Thyroid gland (tissue), 4 donors: Measurements from ENCODE around the gene RSPH9. TPM values are rescaled to one million over a fixed set of nuclear protein-coding genes. Genes with fewer than 3 reads are reported as not detected.
A peak's percentile ranks its signal among the peaks of the same experiment; 100 is the strongest.
"Not testable (repeated sequence)": the region's sequence is repeated elsewhere in the genome, so short reads cannot be mapped to it uniquely, and the experiment has no call there.

Experiments
- DNase-seq, 2 donors: peaks; one replicate each; pipeline ENCODE4 v3.0.0-alpha.2; 2019
- H3K27ac ChIP-seq, 3 donors: fragments of 200-600 bp; sonication (generic); 1 replicate in 2 of 3; 2 replicates in 1 of 3; pipeline ENCODE4 v1.5.1; 2016 to 2019; ENCODE audit warnings: mild to moderate bottlenecking in 1 of 3, moderate library complexity in 1 of 3
- H3K27me3 ChIP-seq: fragments of 200-600 bp; sonication (generic); one replicate; pipeline ENCODE4 v1.5.1; 2019
- H3K36me3 ChIP-seq, 2 donors: fragments of 200-600 bp; sonication (generic); one replicate each; pipeline ENCODE4 v1.5.1; 2016 to 2019
- H3K4me1 ChIP-seq, 2 donors: fragments of 200-600 bp; sonication (generic); one replicate each; pipeline ENCODE4 v1.5.1; 2017 to 2019
- H3K4me3 ChIP-seq, 3 donors: fragments of 200-600 bp; sonication (generic); replicated peaks in 1 of 3; 1 replicate in 2 of 3; 2 replicates in 1 of 3; pipeline ENCODE4 v1.5.1; 2016; ENCODE audit warnings: mild to moderate bottlenecking in 1 of 3
- H3K9me3 ChIP-seq: fragments of 200-600 bp; sonication (generic); one replicate; pipeline ENCODE4 v1.5.1; 2017
- CTCF ChIP-seq, 6 experiments: fragments of 200-600 bp in 3 of 6; fragments of 450-650 bp in 3 of 6; sonication (generic) in 3 of 6; IDR thresholded peaks; one replicate each; pipeline ENCODE4 v1.5.1; 2016 to 2019; ENCODE audit warnings: antibody characterized with exemption in 6 of 6, mild to moderate bottlenecking in 2 of 6, inconsistent platforms in 1 of 6, moderate library complexity in 1 of 6
- POLR2A ChIP-seq, 2 donors: fragments of 450-650 bp; IDR thresholded peaks; one replicate each; pipeline ENCODE4 v1.6.1; 2017; ENCODE audit warnings: antibody characterized with exemption in 2 of 2, mild to moderate bottlenecking in 2 of 2, moderate library complexity in 1 of 2
- WGBS, 2 donors: methylation state at CpG; one replicate each; pipeline ENCODE4 v1.1.5; 2017; 5-methylcytosine and 5-hydroxymethylcytosine counted together
- intact Hi-C: fragments of 100-400 bp; cut with DNase I; formaldehyde crosslinking; loops from one replicate; pipeline ENCODE4 v1.15.1; 2023
- total RNA-seq, 4 donors: library from RNA; depleted of rRNA; stranded (reverse); fragments of >200 nt; gene quantifications; one replicate each; pipeline ENCODE4 v1.2.3, GENCODE V29; 2016

RSPH9 gene
- total RNA-seq, 4 donors from 2014 or later: 0.13 TPM; not detected in 3

GRCh38 chr6:43628393-43629103 lies 16.3 kb upstream of the RSPH9 start:
- peak; percentile 66 to 73 for DNase-seq
- Histone ChIP-seq H3K27ac (peak overlapping the region; percentile 75 to 98 (median 97)), H3K4me1 (peaks cover 17 to 30% of the 10 kb centered on the region in 2 donors), H3K36me3 (peaks cover 27 to 32% of the 10 kb centered on the region in 2 donors), H3K9me3 (no peaks in the 10 kb centered on the region), H3K4me3 (peak overlapping the region; percentile 51 to 92 (median 57)), H3K27me3 (no peaks in the 10 kb centered on the region)
- TF ChIP-seq CTCF (IDR thresholded peaks at IDR 0.05): no peak
- TF ChIP-seq POLR2A (IDR thresholded peaks at IDR 0.05): peak in 1 of 2 donors; percentile 9
- intact Hi-C loops: no loop called here
- WGBS, 2 donors: 2 to 4% methylated on average over 25 of the region's 25 CpGs

- WGBS, 2 donors: 0% methylated on average over 1 to 46 of the region's 46 CpGs
- Histone ChIP-seq H3K27ac (peak within 1 kb of the TSS; percentile 94 to 98 (median 97)), H3K4me3 (peak within 1 kb of the TSS; percentile 51 to 92 (median 65)), H3K27me3 (no peaks in the 10 kb centered on the region), H3K9me3 (no peaks in the 10 kb centered on the region), H3K36me3 (peaks cover 21 to 26% of the 10 kb centered on the region in 2 donors), H3K4me1 (peaks cover 17 to 30% of the 10 kb centered on the region in 2 donors)
- peak in 1 of 2 donors; percentile 74 for TF ChIP-seq POLR2A (IDR thresholded peaks at IDR 0.05)
- TF ChIP-seq CTCF (IDR thresholded peaks at IDR 0.05): no peak
- intact Hi-C loops: no loop called here
- DNase-seq: peak; percentile 99 to 100
These were observed 15.7 kb upstream of the RSPH9 start, which contains the start of gene GTPBP2 for GRCh38 chr6:43629104-43629504. Gene GTPBP2, minus strand, starts transcription at chr6:43629264. Its CDS starts 102 bp downstream, at chr6:43629162.

GRCh38 chr6:43629505-43630300 lies 15.1 kb upstream of the RSPH9 start:
- intact Hi-C loops: no loop called here

GRCh38 chr6:43630980-43631619 lies 13.7 kb upstream of the RSPH9 start:
- peaks cover 17 to 27% of the 10 kb centered on the region in 2 donors for H3K4me1 ChIP-seq
- H3K27me3 ChIP-seq: no peaks in the 10 kb centered on the region
- no peak for DNase-seq
- WGBS, 2 donors: 93 to 100% methylated on average over 1 of the region's 1 CpG
- peaks cover 1 to 6% of the 10 kb centered on the region in 2 donors for H3K36me3 ChIP-seq
- TF ChIP-seq CTCF (IDR thresholded peaks at IDR 0.05): no peak
- TF ChIP-seq POLR2A (IDR thresholded peaks at IDR 0.05): no peak
- no peak overlapping the region for H3K4me3 ChIP-seq
- no peaks in the 10 kb centered on the region for H3K9me3 ChIP-seq
- intact Hi-C loops: no loop called here
- no peak overlapping the region for H3K27ac ChIP-seq

More at GRCh38 chr6:43629505-43630300, 15.1 kb upstream of the RSPH9 start:
- Histone ChIP-seq H3K4me1 (peaks cover 17 to 30% of the 10 kb centered on the region in 2 donors), H3K9me3 (no peaks in the 10 kb centered on the region), H3K4me3 (peak overlapping the region; percentile 33 to 92 (median 65)), H3K36me3 (peaks cover 15 to 20% of the 10 kb centered on the region in 2 donors), H3K27me3 (no peaks in the 10 kb centered on the region), H3K27ac (peak overlapping the region; percentile 94 to 98 (median 97))
- DNase-seq: peak; percentile 96 to 97
- no peak for TF ChIP-seq CTCF (IDR thresholded peaks at IDR 0.05)
- TF ChIP-seq POLR2A (IDR thresholded peaks at IDR 0.05): peak in 1 of 2 donors; percentile 83
- 0% methylated on average over 31 to 38 of the region's 41 CpGs for WGBS, 2 donors

- H3K4me3 ChIP-seq, H3K9me3 ChIP-seq, H3K27me3 ChIP-seq, H3K36me3 ChIP-seq, H3K27ac ChIP-seq, intact Hi-C loops, DNase-seq: not testable (repeated sequence)
- H3K4me1 ChIP-seq: peaks cover 15 to 25% of the 10 kb centered on the region in 2 donors
- WGBS, 2 donors: 89 to 90% methylated on average over 7 of the region's 7 CpGs
These were observed 11.8 kb upstream of the RSPH9 start for GRCh38 chr6:43633002-43633401.
